H9 (cell line): ENCODE results near the gene C17orf113. TPM values are rescaled to one million over a fixed set of nuclear protein-coding genes. Genes with fewer than 3 reads are reported as not detected.
A peak's percentile ranks its signal among the peaks of the same experiment; 100 is the strongest.

ENCODE experiments used
- DNase-seq: peaks from one replicate; pipeline ENCODE4 v3.0.0-alpha.2; 2017
- H2AFZ ChIP-seq: one replicate; pipeline ENCODE4 v1.6.1; 2013; ENCODE audit warnings: mild to moderate bottlenecking, low read length, control low read depth, moderate library complexity
- H2AK5ac ChIP-seq: 2 replicates; pipeline ENCODE4 v1.6.1; 2013; ENCODE audit warnings: low read length, control low read depth, mixed read lengths; ENCODE audit not compliant: insufficient read length
- H2BK120ac ChIP-seq: one replicate; pipeline ENCODE4 v1.6.1; 2013; ENCODE audit warnings: low read depth, mild to moderate bottlenecking, low read length, control low read depth, inconsistent platforms; ENCODE audit not compliant: poor library complexity, severe bottlenecking
- H2BK12ac ChIP-seq: 2 replicates; pipeline ENCODE4 v1.6.1; 2013; ENCODE audit warnings: low read length, control low read depth, mixed read lengths, low read depth; ENCODE audit not compliant: insufficient read length
- H2BK15ac ChIP-seq: 2 replicates; pipeline ENCODE4 v1.6.1; 2013; ENCODE audit warnings: low read depth, low read length, control low read depth
- H2BK20ac ChIP-seq: one replicate; pipeline ENCODE4 v1.6.1; 2013; ENCODE audit warnings: low read depth, mild to moderate bottlenecking, low read length, control low read depth, inconsistent platforms; ENCODE audit not compliant: poor library complexity, severe bottlenecking
- H2BK5ac ChIP-seq: 2 replicates; pipeline ENCODE4 v1.6.1; 2013; ENCODE audit warnings: low read length, control low read depth, mixed read lengths; ENCODE audit not compliant: insufficient read length
- H3K14ac ChIP-seq: 2 replicates; pipeline ENCODE4 v1.6.1; 2013; ENCODE audit warnings: low read length, control low read depth; ENCODE audit not compliant: insufficient read depth
- H3K18ac ChIP-seq: 2 replicates; pipeline ENCODE4 v1.6.1; 2013; ENCODE audit warnings: low read depth, mild to moderate bottlenecking, mixed read lengths, low read length, control low read depth; ENCODE audit not compliant: insufficient read length
- H3K23ac ChIP-seq: 2 replicates; pipeline ENCODE4 v1.6.1; 2013; ENCODE audit warnings: low read length, control low read depth, mixed read lengths, low read depth; ENCODE audit not compliant: insufficient read length
- H3K23me2 ChIP-seq: 2 replicates; pipeline ENCODE4 v1.6.1; 2013; ENCODE audit warnings: low read depth, mild to moderate bottlenecking, mixed read lengths, low read length, control low read depth; ENCODE audit not compliant: insufficient read length, poor library complexity, severe bottlenecking
- H3K27ac ChIP-seq: 2 replicates; pipeline ENCODE4 v1.5.1; 2013; ENCODE audit warnings: low read length, control low read depth, mixed read lengths, low read depth; ENCODE audit not compliant: insufficient read length
- H3K27me3 ChIP-seq: 2 replicates; pipeline ENCODE4 v1.6.1; 2013; ENCODE audit warnings: low read length, control low read depth, inconsistent platforms; ENCODE audit not compliant: insufficient read depth
- H3K4ac ChIP-seq: 2 replicates; pipeline ENCODE4 v1.6.1; 2013; ENCODE audit warnings: low read depth, mild to moderate bottlenecking, control low read depth, inconsistent platforms, low read length, moderate library complexity
- H3K4me1 ChIP-seq: 2 replicates; pipeline ENCODE4 v1.6.1; 2013; ENCODE audit warnings: low read length, control low read depth, inconsistent platforms; ENCODE audit not compliant: insufficient read depth
- H3K4me2 ChIP-seq: 2 replicates; pipeline ENCODE4 v1.6.1; 2013; ENCODE audit warnings: low read length, control low read depth, mixed read lengths; ENCODE audit not compliant: insufficient read length, insufficient read depth
- H3K56ac ChIP-seq: 2 replicates; pipeline ENCODE4 v1.6.1; 2013; ENCODE audit warnings: low read depth, mild to moderate bottlenecking, mixed read lengths, low read length, control low read depth; ENCODE audit not compliant: insufficient read length
- H3K79me1 ChIP-seq: 2 replicates; pipeline ENCODE4 v1.6.1; 2013; ENCODE audit warnings: low read depth, mild to moderate bottlenecking, moderate library complexity, low read length, control low read depth, inconsistent platforms; ENCODE audit not compliant: insufficient read depth, poor library complexity, severe bottlenecking
- H3K79me2 ChIP-seq: 2 replicates; pipeline ENCODE4 v1.6.1; 2013; ENCODE audit warnings: low read length, control low read depth, inconsistent platforms; ENCODE audit not compliant: insufficient read depth
- H3K9ac ChIP-seq: 2 replicates; pipeline ENCODE4 v1.6.1; 2013; ENCODE audit warnings: low read length, control low read depth, mixed read lengths; ENCODE audit not compliant: insufficient read length; ENCODE audit errors: extremely low read depth
- H3K9me3 ChIP-seq: one replicate; pipeline ENCODE4 v1.6.1; 2013; ENCODE audit warnings: low read depth, low read length, inconsistent platforms; ENCODE audit not compliant: control insufficient read depth
- H3T11ph ChIP-seq: one replicate; pipeline ENCODE4 v1.6.1; 2013; ENCODE audit warnings: mild to moderate bottlenecking, low read length, control low read depth, inconsistent platforms
- H4K20me1 ChIP-seq: one replicate; pipeline ENCODE4 v1.6.1; 2013; ENCODE audit not compliant: control insufficient read depth, insufficient read length, insufficient read depth
- H4K5ac ChIP-seq: 2 replicates; pipeline ENCODE4 v1.6.1; 2013; ENCODE audit warnings: low read depth, mild to moderate bottlenecking, mixed read lengths, low read length, control low read depth; ENCODE audit not compliant: insufficient read length
- H4K8ac ChIP-seq: replicated peaks from 2 replicates; pipeline ENCODE4 v1.6.1; 2013; ENCODE audit warnings: low read length, control low read depth, mixed read lengths, low read depth; ENCODE audit not compliant: insufficient read length
- H4K91ac ChIP-seq: 2 replicates; pipeline ENCODE4 v1.6.1; 2013; ENCODE audit warnings: low read depth, mild to moderate bottlenecking, moderate library complexity, mixed read lengths, low read length, control low read depth; ENCODE audit not compliant: insufficient read length
- H3K27ac Mint-ChIP-seq, 3 experiments: 2 replicates in 2 of 3; 3 replicates in 1 of 3; pipeline ENCODE4 v1.8.0; 2020 to 2021; ENCODE audit warnings: mixed read lengths in 3 of 3, mild to moderate bottlenecking in 1 of 3, moderate library complexity in 1 of 3
- H3K27me3 Mint-ChIP-seq: 2 replicates; pipeline ENCODE4 v1.8.0; 2021; ENCODE audit warnings: low read depth, mild to moderate bottlenecking, moderate library complexity, mixed read lengths
- H3K36me3 Mint-ChIP-seq, 3 experiments: 2 replicates in 2 of 3; 3 replicates in 1 of 3; pipeline ENCODE4 v1.8.0; 2020 to 2021; ENCODE audit warnings: low read depth in 3 of 3, mixed read lengths in 3 of 3; ENCODE audit not compliant: insufficient read depth in 1 of 3
- H3K4me1 Mint-ChIP-seq, 2 experiments: 2 replicates each; pipeline ENCODE4 v1.8.0; 2020; ENCODE audit warnings: mixed read lengths in 2 of 2
- H3K4me3 Mint-ChIP-seq, 2 experiments: 2 replicates in 1 of 2; 3 replicates in 1 of 2; pipeline ENCODE4 v1.8.0; 2020 to 2021; ENCODE audit warnings: mild to moderate bottlenecking in 2 of 2, mixed read lengths in 2 of 2, moderate library complexity in 1 of 2
- H3K9me3 Mint-ChIP-seq, 2 experiments: 2 replicates in 1 of 2; 3 replicates in 1 of 2; pipeline ENCODE4 v1.8.0; 2020; ENCODE audit warnings: mild to moderate bottlenecking in 2 of 2, mixed read lengths in 2 of 2, moderate library complexity in 1 of 2
- WGBS: extraction: QIAGEN DNeasy Blood & Tissue Kit; methylation state at CpG from one replicate; pipeline ENCODE4 v1.1.7; 2013; ENCODE audit warnings: missing lambda C conversion rate, low lambda C conversion rate, mixed read lengths; ENCODE audit not compliant: insufficient read length; ENCODE audit errors: extremely low coverage; 5-methylcytosine and 5-hydroxymethylcytosine counted together
- total RNA-seq: library from RNA; stranded (reverse); gene quantifications from 2 replicates; pipeline ENCODE4 v1.2.1, GENCODE V29; 2021
- TF ChIP-seq, protein P1 (sequence below): fragments of 200-600 bp; sonication (generic); conservative IDR thresholded peaks from 3 replicates; pipeline ENCODE4 v1.8.0; 2021; ENCODE audit warnings: antibody characterized with exemption, mild to moderate bottlenecking

Gene C17orf113
- total RNA-seq, 1 experiment from 2014 or later = 1.0 TPM

DNA sequence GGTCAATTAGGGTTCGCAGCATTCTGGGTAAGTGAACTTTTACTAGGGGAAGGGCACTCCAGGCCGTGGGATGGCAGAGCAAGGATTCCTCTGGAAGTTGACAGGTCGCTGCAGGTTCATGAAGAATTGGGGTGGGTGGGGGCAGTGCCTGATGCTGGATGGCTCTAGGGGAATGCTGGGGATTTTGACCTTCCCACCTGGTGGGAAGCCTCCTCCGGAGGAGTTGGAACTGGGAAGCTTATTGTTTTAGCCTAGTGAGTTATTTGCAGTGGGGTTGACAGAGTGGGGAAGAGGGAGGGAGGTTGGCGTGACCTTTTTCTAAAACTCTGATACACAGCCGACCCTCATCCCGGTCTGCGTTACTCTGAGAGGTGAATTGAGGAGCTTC lies 606 bp upstream of the C17orf113 start:
- Histone ChIP-seq H4K5ac (no peak overlapping the region), H3K9me3 (no peaks in the 10 kb centered on the region), H3K18ac (no peak overlapping the region), H3K4me2 (peak overlapping the region; percentile 69), H3K79me2 (no peaks in the 10 kb centered on the region), H3K23ac (no peak overlapping the region), H2BK120ac (no peak overlapping the region), H3K14ac (no peak overlapping the region; the same call in 1 of the 2 replicates), H3K9ac (no peak overlapping the region), H2AFZ (no peak overlapping the region), H4K8ac (no peak overlapping the region), H3K23me2 (peaks cover 9% of the 10 kb centered on the region), H3K79me1 (no peaks in the 10 kb centered on the region), H2BK5ac (no peak overlapping the region), H3K4ac (no peak overlapping the region), H3K27me3 (no peaks in the 10 kb centered on the region), H2AK5ac (no peak overlapping the region), H3K56ac (no peak overlapping the region), H3K4me1 (peaks cover 8% of the 10 kb centered on the region; the same call in 1 of the 2 replicates), H3T11ph (no peak overlapping the region), H2BK15ac (no peak overlapping the region), H2BK20ac (no peak overlapping the region), H4K20me1 (no peaks in the 10 kb centered on the region), H2BK12ac (no peak overlapping the region), H4K91ac (no peak overlapping the region), H3K27ac (no peak overlapping the region)
- no peaks in the 10 kb centered on the region; a peak in 1 of 7 replicates for H3K36me3 Mint-ChIP-seq
- H3K9me3 Mint-ChIP-seq = no peaks in the 10 kb centered on the region
- H3K4me1 Mint-ChIP-seq = peaks cover 49 to 57% of the 10 kb centered on the region in 2 experiments
- no CpG with 5 or more reads among the region's 8 CpGs for WGBS
- H3K27ac Mint-ChIP-seq = peak overlapping the region in 1 of 3 experiments; percentile 43; a peak in 1 of 7 replicates
- peak overlapping the region; percentile 75 to 86 for H3K4me3 Mint-ChIP-seq
- DNase-seq = no peak
- TF ChIP-seq, protein P1, sequence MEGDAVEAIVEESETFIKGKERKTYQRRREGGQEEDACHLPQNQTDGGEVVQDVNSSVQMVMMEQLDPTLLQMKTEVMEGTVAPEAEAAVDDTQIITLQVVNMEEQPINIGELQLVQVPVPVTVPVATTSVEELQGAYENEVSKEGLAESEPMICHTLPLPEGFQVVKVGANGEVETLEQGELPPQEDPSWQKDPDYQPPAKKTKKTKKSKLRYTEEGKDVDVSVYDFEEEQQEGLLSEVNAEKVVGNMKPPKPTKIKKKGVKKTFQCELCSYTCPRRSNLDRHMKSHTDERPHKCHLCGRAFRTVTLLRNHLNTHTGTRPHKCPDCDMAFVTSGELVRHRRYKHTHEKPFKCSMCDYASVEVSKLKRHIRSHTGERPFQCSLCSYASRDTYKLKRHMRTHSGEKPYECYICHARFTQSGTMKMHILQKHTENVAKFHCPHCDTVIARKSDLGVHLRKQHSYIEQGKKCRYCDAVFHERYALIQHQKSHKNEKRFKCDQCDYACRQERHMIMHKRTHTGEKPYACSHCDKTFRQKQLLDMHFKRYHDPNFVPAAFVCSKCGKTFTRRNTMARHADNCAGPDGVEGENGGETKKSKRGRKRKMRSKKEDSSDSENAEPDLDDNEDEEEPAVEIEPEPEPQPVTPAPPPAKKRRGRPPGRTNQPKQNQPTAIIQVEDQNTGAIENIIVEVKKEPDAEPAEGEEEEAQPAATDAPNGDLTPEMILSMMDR = no peak
- H3K27me3 Mint-ChIP-seq = peaks cover 33% of the 10 kb centered on the region
